SK-N-MC (cell line): ENCODE results near the gene RNF213.

ENCODE experiments used
- DNase-seq: peaks from one replicate; pipeline ENCODE4 v3.0.0-alpha.2; 2011; ENCODE audit warnings: low read depth, low spot score
- H3K27ac ChIP-seq: fragments of 200-600 bp; sonication (generic); 2 replicates; pipeline ENCODE4 v1.5.1; 2016; ENCODE audit warnings: mixed run types
- H3K36me3 ChIP-seq: fragments of 200-600 bp; sonication (generic); 2 replicates; pipeline ENCODE4 v1.6.1; 2017; ENCODE audit warnings: antibody characterized with exemption, low read length, mixed read lengths; ENCODE audit not compliant: insufficient read depth
- H3K4me3 ChIP-seq: fragments of 200-600 bp; sonication (generic); 2 replicates; pipeline ENCODE4 v1.5.1; 2016
- H3K9ac ChIP-seq: fragments of 200-600 bp; sonication (generic); 2 replicates; pipeline ENCODE4 v1.8.0; 2017; ENCODE audit warnings: mixed run types, mixed read lengths; ENCODE audit not compliant: insufficient read length
- H3K9me3 ChIP-seq: fragments of 200-600 bp; sonication (generic); 2 replicates; pipeline ENCODE4 v1.6.1; 2017; ENCODE audit warnings: low read depth, mild to moderate bottlenecking, antibody characterized with exemption, low read length, moderate library complexity, mixed read lengths
- EZH2 ChIP-seq: fragments of 200-600 bp; sonication (generic); IDR thresholded peaks from one replicate; pipeline ENCODE4 v1.6.1; 2017; ENCODE audit warnings: antibody characterized with exemption
- FOXP2 ChIP-seq: optimal IDR thresholded peaks from 2 replicates; pipeline ENCODE3; 2011; ENCODE audit warnings: mild to moderate bottlenecking, moderate library complexity; ENCODE audit not compliant: insufficient read depth; ENCODE audit errors: extremely low read length, control extremely low read depth
- POLR2AphosphoS5 ChIP-seq: IDR thresholded peaks from 2 replicates; pipeline ENCODE4 v1.6.1; 2012; ENCODE audit warnings: mild to moderate bottlenecking, low read depth, low read length, borderline replicate concordance

The RNF213 gene

DNA sequence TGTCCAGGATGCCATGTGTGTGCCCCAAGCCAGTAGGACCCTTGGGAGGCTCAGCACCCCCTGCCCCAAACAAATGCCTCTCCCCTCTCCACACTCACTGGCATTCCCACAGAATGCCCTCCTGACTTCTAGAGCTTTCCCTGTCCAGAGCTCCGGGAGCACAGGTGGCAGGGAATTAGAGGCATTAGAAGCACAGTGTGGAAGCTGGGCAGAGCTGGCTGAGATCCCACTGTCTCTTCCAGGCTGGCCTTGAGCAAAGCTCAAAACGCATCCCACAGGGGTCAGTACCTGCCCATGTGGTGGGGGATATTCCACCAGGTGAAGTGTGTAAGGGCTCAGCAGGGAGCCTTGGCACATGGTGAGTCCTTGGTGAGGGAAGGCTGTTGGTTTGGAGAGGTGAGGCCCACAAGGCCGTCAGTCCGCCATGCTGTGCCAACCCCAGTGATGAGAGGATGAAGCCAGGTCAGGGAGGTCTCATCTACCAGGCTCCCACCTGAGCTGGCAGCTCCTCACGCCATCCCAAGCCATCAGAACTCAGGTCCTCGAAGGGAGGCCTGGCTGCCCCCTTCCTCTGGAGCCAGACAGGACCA lies 172.4 kb downstream of the RNF213 start:
- TF ChIP-seq POLR2AphosphoS5, result no peak
- no peak for TF ChIP-seq FOXP2
- TF ChIP-seq EZH2, result no peak
- H3K9me3 ChIP-seq, result no peaks in the 10 kb centered on the region
- H3K4me3 ChIP-seq, result no peak overlapping the region
- DNase-seq, result no peak
- no peaks in the 10 kb centered on the region for H3K36me3 ChIP-seq
- H3K27ac ChIP-seq, result no peak overlapping the region
- no peak overlapping the region for H3K9ac ChIP-seq

DNA sequence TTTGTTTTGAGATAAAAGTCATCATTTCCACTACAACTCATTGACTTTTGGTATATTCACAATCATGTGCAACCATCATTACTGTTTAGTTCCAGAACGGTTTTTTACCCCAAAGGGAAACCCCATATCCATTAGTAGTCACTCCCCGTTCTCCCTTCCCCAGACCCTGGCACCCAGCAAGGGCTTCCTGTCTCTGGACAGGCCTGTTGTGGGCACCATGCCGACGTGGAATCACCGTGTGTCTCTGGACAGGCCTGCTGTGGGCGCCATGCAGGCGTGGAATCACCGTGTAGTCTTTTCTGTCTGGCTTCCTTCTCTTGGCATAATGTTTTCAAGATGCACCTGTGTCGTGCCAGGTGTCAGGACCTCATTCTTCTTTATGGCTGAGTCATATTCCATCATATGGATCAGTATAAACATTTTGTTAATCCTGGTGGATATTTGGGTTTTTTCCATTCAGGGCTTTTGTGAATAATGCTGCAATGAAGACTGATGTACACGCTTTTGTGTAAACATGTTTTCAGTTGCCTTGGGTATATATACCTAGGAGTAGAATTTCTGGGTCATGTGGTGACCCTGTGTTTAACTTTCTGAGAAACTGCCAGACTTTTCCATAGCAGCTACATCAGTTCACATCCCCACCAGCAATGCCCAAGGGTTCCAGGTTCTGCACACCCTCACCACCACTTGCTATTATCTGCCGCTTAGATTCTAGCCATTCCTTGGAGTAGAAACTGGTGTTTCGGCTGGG lies 173.4 kb downstream of the RNF213 start:
- TF ChIP-seq POLR2AphosphoS5 (no peak), FOXP2 (no peak), EZH2 (no peak)
- Histone ChIP-seq H3K4me3 (no peak overlapping the region), H3K9ac (no peak overlapping the region), H3K36me3 (no peaks in the 10 kb centered on the region), H3K27ac (no peak overlapping the region), H3K9me3 (no peaks in the 10 kb centered on the region)
- no peak for DNase-seq

DNA sequence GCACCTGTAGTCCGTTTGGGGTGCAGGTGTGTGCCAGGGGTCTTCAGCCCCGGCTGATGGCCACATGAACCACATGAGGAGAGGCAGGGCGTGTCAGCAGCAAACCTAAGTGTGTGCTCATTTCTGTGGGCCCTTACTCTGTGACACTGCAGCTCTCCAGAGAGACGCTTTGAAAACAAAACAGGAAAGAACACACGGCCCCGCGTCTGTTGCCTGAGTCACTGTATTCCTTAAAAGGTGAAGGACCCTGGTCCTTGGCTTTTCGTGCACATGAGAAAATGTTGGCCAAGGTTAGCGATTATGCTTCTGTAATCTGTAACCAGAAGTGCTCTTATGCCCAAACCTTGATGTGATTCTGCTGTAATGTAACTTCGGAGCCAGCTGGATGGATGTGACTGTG lies 176.9 kb downstream of the RNF213 start:
- no peaks in the 10 kb centered on the region for H3K9me3 ChIP-seq
- no peaks in the 10 kb centered on the region for H3K36me3 ChIP-seq
- DNase-seq, result no peak
- H3K9ac ChIP-seq, result no peak overlapping the region
- no peak overlapping the region for H3K27ac ChIP-seq
- TF ChIP-seq POLR2AphosphoS5, result no peak
- no peak for TF ChIP-seq EZH2
- TF ChIP-seq FOXP2, result no peak
- no peak overlapping the region for H3K4me3 ChIP-seq

DNA sequence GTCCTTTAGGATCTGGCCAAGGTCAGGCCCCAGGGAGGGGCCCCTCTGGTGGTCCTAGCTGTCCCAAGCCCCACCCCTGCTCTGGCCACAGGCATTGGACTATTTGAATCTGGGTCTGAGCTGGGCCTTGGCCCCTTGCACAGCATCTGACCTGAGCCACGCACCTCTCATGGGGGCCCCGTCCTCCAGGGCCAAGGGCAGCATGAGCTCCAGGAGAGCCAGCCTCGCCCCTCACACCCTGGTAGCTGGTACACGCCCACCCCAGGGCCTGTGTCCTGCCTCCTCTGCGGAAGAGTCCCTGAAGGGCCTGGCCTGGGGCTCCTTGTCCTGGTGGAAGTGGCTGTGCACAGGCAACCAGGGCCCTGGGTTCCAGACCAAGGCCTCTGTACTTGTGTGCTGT lies 178.2 kb downstream of the RNF213 start:
- Histone ChIP-seq H3K9me3 (no peaks in the 10 kb centered on the region), H3K36me3 (no peaks in the 10 kb centered on the region), H3K27ac (no peak overlapping the region), H3K9ac (no peak overlapping the region), H3K4me3 (no peak overlapping the region)
- no peak for TF ChIP-seq EZH2
- TF ChIP-seq FOXP2, result no peak
- no peak for TF ChIP-seq POLR2AphosphoS5
- DNase-seq, result no peak

DNA sequence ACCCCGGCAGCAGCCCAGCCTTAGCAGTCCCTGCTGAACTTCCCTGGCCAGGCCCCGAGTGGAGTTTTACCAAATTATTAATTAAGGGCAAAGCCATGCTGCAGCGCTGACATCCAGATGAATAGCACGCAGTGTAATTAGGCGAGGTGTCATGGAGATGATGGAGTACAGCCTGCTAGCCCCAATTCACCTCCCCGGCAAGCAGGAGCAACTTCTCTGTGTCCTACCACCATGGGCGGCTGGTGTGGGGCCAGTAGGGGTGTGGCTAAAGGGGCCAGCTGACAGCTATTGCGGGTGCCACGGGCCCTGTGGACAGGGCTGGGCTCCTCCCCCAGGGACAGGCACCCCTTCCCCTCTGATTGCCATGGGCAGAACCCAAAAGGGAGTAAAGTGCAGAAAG lies 178.8 kb downstream of the RNF213 start:
- no peak for DNase-seq
- Histone ChIP-seq H3K9me3 (no peaks in the 10 kb centered on the region), H3K36me3 (no peaks in the 10 kb centered on the region), H3K9ac (no peak overlapping the region), H3K4me3 (no peak overlapping the region), H3K27ac (no peak overlapping the region)
- TF ChIP-seq EZH2 (no peak), POLR2AphosphoS5 (no peak), FOXP2 (no peak)

DNA sequence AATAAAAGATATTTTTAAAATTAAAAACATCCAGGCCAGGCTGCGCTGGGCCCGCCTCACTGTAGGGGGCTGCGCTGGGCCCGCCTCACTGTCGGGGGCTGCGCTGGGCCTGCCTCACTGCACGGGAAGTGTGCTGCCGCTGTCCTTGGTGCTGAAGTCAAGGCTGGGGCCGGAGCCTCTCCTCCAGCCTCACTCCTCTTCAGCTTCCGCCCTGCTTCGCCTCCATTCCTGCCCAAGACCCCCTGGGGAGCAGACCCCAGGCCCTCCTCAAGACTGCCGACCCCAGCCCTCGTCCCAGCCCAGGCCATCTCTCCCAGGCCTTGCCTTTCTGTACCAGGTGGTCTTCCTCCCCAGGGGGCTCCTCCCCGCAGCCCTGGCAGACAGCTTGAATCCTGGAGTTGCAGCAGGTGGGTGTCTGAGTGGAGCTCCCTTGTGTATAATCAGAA lies 180.5 kb downstream of the RNF213 start:
- Histone ChIP-seq H3K36me3 (no peaks in the 10 kb centered on the region), H3K9me3 (no peaks in the 10 kb centered on the region), H3K27ac (no peak overlapping the region), H3K4me3 (no peak overlapping the region), H3K9ac (no peak overlapping the region)
- TF ChIP-seq FOXP2, result no peak
- TF ChIP-seq POLR2AphosphoS5, result no peak
- no peak for TF ChIP-seq EZH2
- no peak for DNase-seq

DNA sequence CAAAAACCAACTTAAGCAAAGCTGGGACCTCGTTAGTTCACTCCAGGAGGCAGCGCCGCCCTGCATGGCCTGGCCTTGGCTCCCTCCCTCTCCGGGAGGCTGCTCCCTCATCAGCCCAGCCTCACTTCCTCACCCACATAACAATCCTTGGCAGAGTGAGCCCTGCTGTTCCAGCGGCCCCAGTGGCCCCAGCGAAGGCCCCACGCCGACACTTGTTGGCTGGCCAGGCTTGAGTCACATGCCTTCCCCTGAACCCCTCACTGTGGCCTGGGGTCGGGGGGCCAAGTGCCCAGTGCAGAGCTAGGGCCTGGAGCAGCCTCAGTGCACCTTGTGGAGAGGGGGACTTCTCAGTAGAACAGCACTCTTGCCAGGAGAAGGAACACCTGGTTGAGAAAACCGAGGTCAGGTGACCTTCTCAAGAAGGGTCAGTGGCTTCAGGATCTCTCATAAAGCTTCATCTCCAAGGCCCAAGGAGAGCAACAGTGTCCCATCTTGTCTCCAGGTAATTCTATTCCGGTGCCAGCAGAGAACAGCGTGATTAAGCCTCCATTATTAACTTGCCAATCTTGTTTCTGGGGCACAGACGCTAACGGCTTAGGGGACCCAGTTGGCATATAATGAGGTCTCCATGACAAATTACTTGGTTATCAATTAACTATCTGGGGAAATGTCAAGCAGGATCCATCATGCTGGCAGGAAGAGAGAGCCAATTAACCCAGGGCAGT lies 181.1 kb downstream of the RNF213 start:
- H3K9ac ChIP-seq, result no peak overlapping the region
- H3K36me3 ChIP-seq, result no peaks in the 10 kb centered on the region
- H3K4me3 ChIP-seq, result no peak overlapping the region
- H3K9me3 ChIP-seq, result no peaks in the 10 kb centered on the region
- DNase-seq, result no peak
- TF ChIP-seq POLR2AphosphoS5 (no peak), FOXP2 (no peak), EZH2 (no peak)
- H3K27ac ChIP-seq, result no peak overlapping the region

DNA sequence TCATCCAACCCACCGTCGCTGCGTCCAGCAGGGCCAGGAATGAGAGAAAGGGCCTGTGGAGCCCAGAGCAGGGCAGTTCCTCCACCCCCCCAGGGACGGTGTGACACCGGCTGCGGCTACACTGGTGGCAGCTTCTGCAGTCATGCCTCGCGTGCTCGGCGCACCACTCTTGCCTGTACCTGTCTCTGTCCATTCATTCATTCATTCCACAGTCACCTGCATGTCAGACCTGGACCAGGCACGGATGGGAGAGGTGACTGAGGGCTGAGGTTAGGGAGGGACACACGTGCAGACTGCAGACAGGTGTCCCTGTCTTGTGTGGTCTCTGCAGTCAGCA lies 181.6 kb downstream of the RNF213 start:
- Histone ChIP-seq H3K9ac (no peak overlapping the region), H3K36me3 (no peaks in the 10 kb centered on the region), H3K4me3 (no peak overlapping the region), H3K9me3 (no peaks in the 10 kb centered on the region), H3K27ac (no peak overlapping the region)
- no peak for TF ChIP-seq FOXP2
- TF ChIP-seq EZH2, result no peak
- no peak for TF ChIP-seq POLR2AphosphoS5
- no peak for DNase-seq
